AG04450 (cell line): ENCODE results near the gene EVC2. TPM values are rescaled to one million over a fixed set of nuclear protein-coding genes. Genes with fewer than 3 reads are reported as not detected.

Experiments
- CTCF ChIA-PET: fragments of 300-600, 350-600 bp; formaldehyde crosslinking; extraction: SDS; loops from one replicate; lab custom pipeline; 2022; ENCODE audit warnings: antibody characterized with exemption, inconsistent platforms; lab: Charles Lee
- POLR2A ChIA-PET: fragments of 350-600 bp; formaldehyde crosslinking; extraction: SDS; loops from one replicate; lab custom pipeline; 2021; ENCODE audit warnings: antibody characterized with exemption, inconsistent platforms; lab: Yijun Ruan, JAX
- DNase-seq: peaks from one replicate; pipeline ENCODE4 v3.0.0-alpha.2; 2011; ENCODE audit warnings: low read depth, low spot score
- H3K27ac ChIP-seq: one replicate; pipeline ENCODE4 v1.5.1; 2012; ENCODE audit warnings: low read depth, low read length, control low read depth
- H3K27me3 ChIP-seq: one replicate; pipeline ENCODE4 v1.6.0; 2012; ENCODE audit warnings: low read length; ENCODE audit not compliant: control insufficient read depth, insufficient read depth
- H3K4me3 ChIP-seq: 2 replicates; pipeline ENCODE4 v1.5.1; 2011; ENCODE audit warnings: mild to moderate bottlenecking, low read depth, low read length, control low read depth
- H3K9me3 ChIP-seq: 2 replicates; pipeline ENCODE4 v1.5.1; 2012; ENCODE audit warnings: low read length; ENCODE audit not compliant: control insufficient read depth, insufficient read depth
- polyA plus RNA-seq: library from polyadenylated mRNA; depleted of rRNA; stranded (reverse); fragments of >200 nt; gene quantifications from 2 replicates; pipeline ENCODE4 v1.2.3, GENCODE V29; 2011
- TF ChIP-seq, protein P1 (sequence below): IDR thresholded peaks from 2 replicates; pipeline ENCODE4 v1.5.1; 2011; ENCODE audit warnings: low read depth, low read length, control low read depth, inconsistent platforms

EVC2 gene
- polyA plus RNA-seq, 1 experiment: 2.1 TPM

DNA sequence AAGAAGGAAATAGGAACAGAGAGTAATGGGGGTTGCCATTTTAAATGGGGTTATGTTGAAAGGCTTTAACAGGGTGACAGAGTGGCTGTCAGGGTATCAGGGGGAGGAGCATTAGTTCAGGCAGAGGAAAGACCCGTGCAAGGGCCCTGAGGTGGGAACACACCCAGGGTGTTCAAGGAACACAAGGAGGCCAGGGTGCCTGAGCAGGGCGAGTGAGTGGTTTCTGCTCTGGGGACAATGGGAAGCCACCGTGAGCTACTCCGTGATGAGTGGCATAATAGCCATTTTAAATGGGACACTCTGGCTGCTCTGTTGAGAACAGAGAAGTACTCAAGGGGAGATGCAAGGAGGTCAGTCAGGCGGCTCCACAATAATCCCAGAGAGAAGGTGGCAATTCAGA is 4.5 kb downstream of the EVC2 start:
- POLR2A ChIA-PET: interaction anchor here (0.6 kb wide), 1 partner anchor 10 kb away, joined by 7 read pairs; no protein-coding TSS in a partner anchor
- no peak for DNase-seq
- Histone ChIP-seq H3K27ac (no peak overlapping the region), H3K27me3 (no peaks in the 10 kb centered on the region), H3K4me3 (no peak overlapping the region), H3K9me3 (no peaks in the 10 kb centered on the region)
- TF ChIP-seq, protein P1, sequence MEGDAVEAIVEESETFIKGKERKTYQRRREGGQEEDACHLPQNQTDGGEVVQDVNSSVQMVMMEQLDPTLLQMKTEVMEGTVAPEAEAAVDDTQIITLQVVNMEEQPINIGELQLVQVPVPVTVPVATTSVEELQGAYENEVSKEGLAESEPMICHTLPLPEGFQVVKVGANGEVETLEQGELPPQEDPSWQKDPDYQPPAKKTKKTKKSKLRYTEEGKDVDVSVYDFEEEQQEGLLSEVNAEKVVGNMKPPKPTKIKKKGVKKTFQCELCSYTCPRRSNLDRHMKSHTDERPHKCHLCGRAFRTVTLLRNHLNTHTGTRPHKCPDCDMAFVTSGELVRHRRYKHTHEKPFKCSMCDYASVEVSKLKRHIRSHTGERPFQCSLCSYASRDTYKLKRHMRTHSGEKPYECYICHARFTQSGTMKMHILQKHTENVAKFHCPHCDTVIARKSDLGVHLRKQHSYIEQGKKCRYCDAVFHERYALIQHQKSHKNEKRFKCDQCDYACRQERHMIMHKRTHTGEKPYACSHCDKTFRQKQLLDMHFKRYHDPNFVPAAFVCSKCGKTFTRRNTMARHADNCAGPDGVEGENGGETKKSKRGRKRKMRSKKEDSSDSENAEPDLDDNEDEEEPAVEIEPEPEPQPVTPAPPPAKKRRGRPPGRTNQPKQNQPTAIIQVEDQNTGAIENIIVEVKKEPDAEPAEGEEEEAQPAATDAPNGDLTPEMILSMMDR: no peak
- CTCF ChIA-PET: interaction anchor here (1.6 kb wide), 1 partner anchor 86 kb away, joined by 8 read pairs; no protein-coding TSS in a partner anchor

DNA sequence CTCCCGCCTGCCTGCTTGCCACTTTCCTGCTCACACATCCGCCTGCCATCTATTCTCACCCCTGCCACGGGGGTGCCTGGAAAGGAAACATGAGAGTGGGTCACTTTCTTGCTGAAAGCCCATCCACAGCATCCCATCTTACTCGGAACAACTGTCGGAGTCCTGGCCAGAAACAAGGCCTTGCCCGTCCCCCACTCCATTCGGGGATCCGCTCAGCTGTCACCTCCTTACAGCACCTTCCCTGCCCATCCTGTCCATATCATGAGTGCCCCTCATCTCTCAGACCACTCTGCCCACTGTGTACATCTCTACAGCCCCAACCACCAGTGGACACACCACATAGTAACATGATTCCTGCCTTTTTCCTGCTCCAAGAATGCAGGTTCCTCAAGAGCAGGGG is 6.4 kb downstream of the EVC2 start:
- no peak overlapping the region for H3K4me3 ChIP-seq

DNA sequence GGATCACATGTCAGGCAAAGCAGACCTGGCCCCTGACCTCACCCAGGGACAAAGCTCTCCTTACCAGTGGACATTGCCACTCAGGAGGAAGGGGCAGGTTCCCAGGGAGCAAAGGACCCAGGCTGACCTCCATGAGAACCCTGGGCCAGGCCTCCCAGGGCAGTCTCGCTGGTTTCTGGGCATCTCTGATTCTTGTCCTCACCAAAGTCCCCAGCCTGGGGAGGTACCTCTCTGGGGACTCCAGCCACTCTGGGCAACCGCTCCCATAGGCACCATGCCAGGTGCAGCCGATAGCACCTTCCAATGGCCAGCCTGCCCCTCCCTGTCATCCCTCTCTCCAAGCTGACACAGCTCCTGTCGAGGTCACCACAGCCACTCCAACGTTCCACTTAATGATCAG is 7.9 kb downstream of the EVC2 start:
- CTCF ChIA-PET: no interaction called here
- no peak overlapping the region for H3K27ac ChIP-seq

More for the DNA sequence above, 6.4 kb downstream of the EVC2 start:
- Histone ChIP-seq H3K9me3 (no peaks in the 10 kb centered on the region), H3K27me3 (no peaks in the 10 kb centered on the region), H3K27ac (no peak overlapping the region)
- no peak for DNase-seq
- TF ChIP-seq, protein P1: no peak
- CTCF ChIA-PET: interaction anchor here (1.3 kb wide), 1 partner anchor 110 kb away, joined by 4 read pairs; no protein-coding TSS in a partner anchor
- POLR2A ChIA-PET: no interaction called here

DNA sequence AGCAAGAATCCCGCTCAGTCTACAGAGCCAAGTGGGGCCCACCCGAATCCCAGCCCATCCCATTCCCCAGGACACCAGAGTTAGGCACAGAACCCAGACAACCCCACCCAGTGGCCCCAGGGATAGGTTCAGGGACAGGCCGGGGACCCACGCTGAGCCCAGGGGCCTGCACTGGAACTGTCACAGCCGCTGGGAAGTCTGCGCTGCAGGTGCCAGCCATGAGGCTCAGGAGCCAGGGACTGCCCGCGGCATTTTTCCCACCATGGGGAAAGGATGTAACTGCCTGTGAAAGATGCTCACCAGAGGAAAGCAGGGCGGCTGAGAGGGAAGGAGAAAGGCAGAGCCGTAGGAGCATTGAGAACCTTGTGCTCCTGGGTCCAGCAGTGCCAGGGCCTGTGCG is 12.0 kb downstream of the EVC2 start:
- Histone ChIP-seq H3K27me3 (no peaks in the 10 kb centered on the region), H3K27ac (no peak overlapping the region), H3K4me3 (no peak overlapping the region), H3K9me3 (no peaks in the 10 kb centered on the region)
- DNase-seq: no peak
- POLR2A ChIA-PET: no interaction called here
- CTCF ChIA-PET: no interaction called here
- TF ChIP-seq, protein P1: no peak

More for the DNA sequence above, 7.9 kb downstream of the EVC2 start:
- Histone ChIP-seq H3K27me3 (no peaks in the 10 kb centered on the region), H3K4me3 (no peak overlapping the region), H3K9me3 (no peaks in the 10 kb centered on the region)
- no peak for DNase-seq
- TF ChIP-seq, protein P1: no peak
- POLR2A ChIA-PET: no interaction called here

DNA sequence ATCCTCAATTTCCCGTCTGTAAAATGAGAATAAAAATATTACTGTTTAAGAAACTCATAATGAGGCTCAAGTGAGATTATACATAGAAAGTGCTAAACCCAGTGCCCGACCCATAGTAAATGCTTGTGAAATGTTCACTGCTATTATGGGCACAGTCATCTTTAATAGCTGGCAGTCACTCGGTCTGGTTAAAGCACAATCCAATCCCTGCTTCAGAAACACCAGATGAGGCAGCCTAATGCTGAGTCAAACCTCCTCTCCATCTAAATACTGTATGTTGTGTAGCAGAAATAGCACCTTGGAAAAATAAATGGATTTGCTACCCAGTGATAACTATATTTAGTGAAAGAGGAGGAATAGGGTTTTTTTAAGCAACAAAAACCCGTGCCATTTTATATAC is 14.5 kb downstream of the EVC2 start:
- DNase-seq: no peak
- Histone ChIP-seq H3K9me3 (no peaks in the 10 kb centered on the region), H3K27me3 (no peaks in the 10 kb centered on the region), H3K27ac (no peak overlapping the region), H3K4me3 (no peak overlapping the region)
- ChIA-PET CTCF (interaction anchor here (1.1 kb wide), 1 partner anchor 96 kb away, joined by 6 read pairs; no protein-coding TSS in a partner anchor), POLR2A (no interaction called here)
- TF ChIP-seq, protein P1: no peak
